Cerebellar cortex (tissue), 1 donor: ENCODE measurements around the gene KCTD4.
"Not testable (repeated sequence)": the region's sequence is repeated elsewhere in the genome, so short reads cannot be mapped to it uniquely, and the experiment has no call there.

Source experiments
- DNase-seq: peaks from one replicate; pipeline ENCODE4 v3.0.0-alpha.2; 2015; ENCODE audit warnings: low spot score

The KCTD4 gene

GRCh38 chr13:45200701-45201232, at the start of gene KCTD4:
TSS of gene KCTD4 (minus strand) at chr13:45201045. CDS start at chr13:45194567, 6,478 bp downstream.
- no peak for DNase-seq

- no peak for DNase-seq
Observed at GRCh38 chr13:45249662-45250061, 48.8 kb upstream of the KCTD4 start.

- not testable (repeated sequence) for DNase-seq
Observed at GRCh38 chr13:45244736-45245135, 43.9 kb upstream of the KCTD4 start.

GRCh38 chr13:45243077-45243476, 42.2 kb upstream of the KCTD4 start:
- DNase-seq = no peak

GRCh38 chr13:45242524-45242923, 41.7 kb upstream of the KCTD4 start:
- DNase-seq = no peak

GRCh38 chr13:45242070-45242469, 41.2 kb upstream of the KCTD4 start:
- DNase-seq = peak; percentile 45

GRCh38 chr13:45240143-45240542, 39.3 kb upstream of the KCTD4 start:
- no peak for DNase-seq

GRCh38 chr13:45238945-45239795, 38.3 kb upstream of the KCTD4 start:
- no peak for DNase-seq

- DNase-seq = no peak
Observed at GRCh38 chr13:45232591-45232990, 31.7 kb upstream of the KCTD4 start.

- no peak for DNase-seq
Observed at GRCh38 chr13:45231722-45232121, 30.9 kb upstream of the KCTD4 start.

GRCh38 chr13:45231305-45231704, 30.5 kb upstream of the KCTD4 start:
- no peak for DNase-seq

GRCh38 chr13:45229172-45229571, 28.3 kb upstream of the KCTD4 start:
- DNase-seq = no peak

GRCh38 chr13:45228002-45228401, 27.2 kb upstream of the KCTD4 start:
- DNase-seq = no peak

- no peak for DNase-seq
Observed at GRCh38 chr13:45226024-45226423, 25.2 kb upstream of the KCTD4 start.

GRCh38 chr13:45225370-45225769, 24.5 kb upstream of the KCTD4 start:
- DNase-seq = no peak

- DNase-seq = no peak
Observed at GRCh38 chr13:45224176-45224575, 23.3 kb upstream of the KCTD4 start.

- DNase-seq = no peak
Observed at GRCh38 chr13:45222919-45223318, 22.1 kb upstream of the KCTD4 start.

- no peak for DNase-seq
Observed at GRCh38 chr13:45222516-45222915, 21.7 kb upstream of the KCTD4 start.

GRCh38 chr13:45220403-45220802, 19.6 kb upstream of the KCTD4 start:
- DNase-seq = no peak

GRCh38 chr13:45219938-45220375, 19.1 kb upstream of the KCTD4 start:
- no peak for DNase-seq

- no peak for DNase-seq
Observed at GRCh38 chr13:45219123-45219891, 18.5 kb upstream of the KCTD4 start.

GRCh38 chr13:45218689-45219088, 17.8 kb upstream of the KCTD4 start:
- no peak for DNase-seq

- DNase-seq = no peak
Observed at GRCh38 chr13:45216193-45216592, 15.3 kb upstream of the KCTD4 start.
